ENCODE measurements around the gene PCSK1. TPM values are rescaled to one million over a fixed set of nuclear protein-coding genes. Genes with fewer than 3 reads are reported as not detected.

The PCSK1 gene
- polyA plus RNA-seq, 3 donors = not detected

DNA sequence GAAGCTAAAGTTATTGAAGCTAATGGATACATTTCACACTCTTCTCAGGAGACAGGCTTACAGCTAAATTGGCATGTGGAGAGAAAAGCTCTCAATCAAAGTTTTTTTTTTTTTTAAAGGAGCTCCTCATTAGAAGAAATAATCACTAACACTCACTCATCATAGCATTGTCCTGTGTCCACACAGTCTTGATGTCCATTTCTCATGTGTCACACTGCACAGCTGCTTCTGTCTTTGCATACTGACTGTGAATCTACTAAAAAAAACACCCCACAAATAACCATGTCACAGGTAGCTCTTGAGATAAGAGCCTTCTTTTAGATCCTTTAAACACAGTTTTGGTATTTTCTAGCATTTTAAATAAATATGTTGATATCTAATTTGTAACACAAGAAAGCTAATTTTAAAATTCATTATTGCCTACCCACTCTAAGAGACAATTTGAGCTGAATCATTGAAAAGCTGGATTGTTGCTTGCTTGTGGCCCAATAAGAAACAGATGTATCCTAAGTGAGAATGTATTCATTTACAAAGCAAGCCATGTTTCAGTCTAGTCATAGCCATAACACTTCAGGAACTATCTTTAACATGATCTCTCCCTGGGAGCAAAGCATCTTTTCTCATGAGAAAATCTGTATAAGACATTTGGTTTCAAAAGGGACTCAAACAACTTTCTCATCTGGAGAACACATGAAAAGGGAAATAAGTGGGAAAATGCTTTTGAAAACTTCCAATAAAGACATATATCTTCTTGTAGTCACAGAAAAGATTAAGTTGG is 48.1 kb upstream of the PCSK1 start:
- Histone ChIP-seq H3K4me2 (replicated peaks; ENCODE audit: extremely low read depth, low read length, poor library complexity, severe bottlenecking) (no peak overlapping the region), H3K36me3 (replicated peaks in 1 of 2; ENCODE audit: control insufficient read depth in 1 of 2, insufficient read depth in 2 of 2, low read length in 2 of 2) (no peaks in the 10 kb centered on the region), H3K4me1 (ENCODE audit: control insufficient read depth in 1 of 2, insufficient read depth in 2 of 2, low read length in 2 of 2) (no peaks in the 10 kb centered on the region), H3K9ac (ENCODE audit: insufficient read depth, low read length, poor library complexity, severe bottlenecking) (no peak overlapping the region), H3K27me3 (ENCODE audit: control insufficient read depth in 2 of 2, insufficient read depth in 2 of 2, low read length in 2 of 2) (no peaks in the 10 kb centered on the region), H2AFZ (ENCODE audit: insufficient read depth, low read depth, low read length, poor library complexity, severe bottlenecking) (no peak overlapping the region), H3K4me3 (replicated peaks in 1 of 3; ENCODE audit: low read depth in 2 of 3, low read length in 3 of 3) (no peak overlapping the region), H4K20me1 (ENCODE audit: insufficient read depth, low read length) (no peaks in the 10 kb centered on the region), H3K79me2 (ENCODE audit: insufficient read depth, low read length) (no peaks in the 10 kb centered on the region), H3K27ac (ENCODE audit: low read depth in 1 of 2, low read length in 2 of 2) (no peak overlapping the region), H3K9me3 (replicated peaks in 1 of 2; ENCODE audit: control insufficient read depth in 1 of 2, insufficient read depth in 1 of 2, low read length in 2 of 2) (no peaks in the 10 kb centered on the region)
- H3K27ac Mint-ChIP-seq = no peak overlapping the region
- no peaks in the 10 kb centered on the region for H3K36me3 Mint-ChIP-seq
- H3K4me3 Mint-ChIP-seq = no peak overlapping the region
- TF ChIP-seq, protein P1, sequence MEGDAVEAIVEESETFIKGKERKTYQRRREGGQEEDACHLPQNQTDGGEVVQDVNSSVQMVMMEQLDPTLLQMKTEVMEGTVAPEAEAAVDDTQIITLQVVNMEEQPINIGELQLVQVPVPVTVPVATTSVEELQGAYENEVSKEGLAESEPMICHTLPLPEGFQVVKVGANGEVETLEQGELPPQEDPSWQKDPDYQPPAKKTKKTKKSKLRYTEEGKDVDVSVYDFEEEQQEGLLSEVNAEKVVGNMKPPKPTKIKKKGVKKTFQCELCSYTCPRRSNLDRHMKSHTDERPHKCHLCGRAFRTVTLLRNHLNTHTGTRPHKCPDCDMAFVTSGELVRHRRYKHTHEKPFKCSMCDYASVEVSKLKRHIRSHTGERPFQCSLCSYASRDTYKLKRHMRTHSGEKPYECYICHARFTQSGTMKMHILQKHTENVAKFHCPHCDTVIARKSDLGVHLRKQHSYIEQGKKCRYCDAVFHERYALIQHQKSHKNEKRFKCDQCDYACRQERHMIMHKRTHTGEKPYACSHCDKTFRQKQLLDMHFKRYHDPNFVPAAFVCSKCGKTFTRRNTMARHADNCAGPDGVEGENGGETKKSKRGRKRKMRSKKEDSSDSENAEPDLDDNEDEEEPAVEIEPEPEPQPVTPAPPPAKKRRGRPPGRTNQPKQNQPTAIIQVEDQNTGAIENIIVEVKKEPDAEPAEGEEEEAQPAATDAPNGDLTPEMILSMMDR (IDR thresholded peaks at IDR 0.05) = no peak
- no peaks in the 10 kb centered on the region for H3K9me3 Mint-ChIP-seq
- H3K27me3 Mint-ChIP-seq (ENCODE audit: low read depth in 3 of 3) = peaks cover 0 to 4% (median 0%) of the 10 kb centered on the region in 3 donors
- H3K4me1 Mint-ChIP-seq = no peaks in the 10 kb centered on the region
- DNase-seq = no peak
- intact Hi-C loops (cut with micrococcal nuclease) = no loop called here

DNA sequence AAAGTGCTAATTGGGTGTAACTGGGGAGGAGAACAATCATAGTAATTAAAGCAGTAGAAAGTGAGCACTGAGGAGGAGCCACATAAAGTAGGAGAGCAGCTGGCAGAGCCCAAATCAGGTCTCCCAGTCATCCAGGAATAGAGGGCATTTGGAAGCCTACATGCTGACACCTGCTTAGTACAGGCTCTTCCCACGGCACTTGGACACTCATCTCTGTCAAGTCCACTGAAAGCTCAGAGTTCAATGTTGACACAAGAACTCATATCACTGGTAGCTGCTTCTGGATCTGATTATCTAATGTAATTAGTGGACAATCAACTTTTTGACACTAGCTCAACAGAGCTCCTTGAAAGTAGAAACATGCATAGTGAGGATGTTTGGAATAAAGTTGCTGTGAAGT is 45.9 kb upstream of the PCSK1 start:
- H3K36me3 Mint-ChIP-seq = no peaks in the 10 kb centered on the region
- H2AFZ ChIP-seq (ENCODE audit: insufficient read depth, low read depth, low read length, poor library complexity, severe bottlenecking) = no peak overlapping the region
- no peaks in the 10 kb centered on the region for H3K27me3 ChIP-seq (ENCODE audit: control insufficient read depth in 2 of 2, insufficient read depth in 2 of 2, low read length in 2 of 2)
- DNase-seq = no peak
- intact Hi-C loops (cut with micrococcal nuclease) = no loop called here
- WGBS (ENCODE audit: insufficient coverage) = 100% methylated on average over 1 of the region's 1 CpG
- H3K9me3 Mint-ChIP-seq = no peaks in the 10 kb centered on the region
- no peak overlapping the region for H3K27ac Mint-ChIP-seq
- no peak overlapping the region for H3K4me2 ChIP-seq (replicated peaks; ENCODE audit: extremely low read depth, low read length, poor library complexity, severe bottlenecking)
- no peaks in the 10 kb centered on the region for H3K36me3 ChIP-seq (replicated peaks in 1 of 2; ENCODE audit: control insufficient read depth in 1 of 2, insufficient read depth in 2 of 2, low read length in 2 of 2)
- H3K27ac ChIP-seq (ENCODE audit: low read depth in 1 of 2, low read length in 2 of 2) = no peak overlapping the region
- no peaks in the 10 kb centered on the region for H3K4me1 Mint-ChIP-seq
- H3K79me2 ChIP-seq (ENCODE audit: insufficient read depth, low read length) = no peaks in the 10 kb centered on the region
- TF ChIP-seq, protein P1 (IDR thresholded peaks at IDR 0.05) = no peak
- peaks cover 0 to 2% (median 0%) of the 10 kb centered on the region in 3 donors for H3K27me3 Mint-ChIP-seq (ENCODE audit: low read depth in 3 of 3)
- H4K20me1 ChIP-seq (ENCODE audit: insufficient read depth, low read length) = no peaks in the 10 kb centered on the region
- no peaks in the 10 kb centered on the region for H3K4me1 ChIP-seq (ENCODE audit: control insufficient read depth in 1 of 2, insufficient read depth in 2 of 2, low read length in 2 of 2)
- H3K9me3 ChIP-seq (replicated peaks in 1 of 2; ENCODE audit: control insufficient read depth in 1 of 2, insufficient read depth in 1 of 2, low read length in 2 of 2) = no peaks in the 10 kb centered on the region
- H3K4me3 Mint-ChIP-seq = no peak overlapping the region
- no peak overlapping the region for H3K4me3 ChIP-seq (replicated peaks in 1 of 3; ENCODE audit: low read depth in 2 of 3, low read length in 3 of 3)
- no peak overlapping the region for H3K9ac ChIP-seq (ENCODE audit: insufficient read depth, low read length, poor library complexity, severe bottlenecking)

All from CD14-positive monocyte (primary cell).